Osteoblast (primary cell): ENCODE measurements around the gene NTHL1. TPM values are rescaled to one million over a fixed set of nuclear protein-coding genes. Genes with fewer than 3 reads are reported as not detected.

Experiments used
- DNase-seq: peaks from one replicate; pipeline ENCODE4 v3.0.0; 2011; ENCODE audit warnings: low spot score, mixed read lengths; ENCODE audit not compliant: insufficient read length; ENCODE audit errors: missing footprints
- H2AFZ ChIP-seq: 2 replicates; pipeline ENCODE4 v1.6.0; 2011; ENCODE audit warnings: mild to moderate bottlenecking, low read length
- H3K27ac ChIP-seq: 2 replicates; pipeline ENCODE4 v1.5.1; 2011; ENCODE audit warnings: mild to moderate bottlenecking, low read depth, low read length, moderate library complexity
- H3K27me3 ChIP-seq: 2 replicates; pipeline ENCODE4 v1.6.0; 2012; ENCODE audit warnings: mild to moderate bottlenecking, control low read depth, inconsistent platforms, low read length, moderate library complexity; ENCODE audit not compliant: insufficient read depth
- H3K36me3 ChIP-seq: 2 replicates; pipeline ENCODE4 v1.5.1; 2011; ENCODE audit warnings: mild to moderate bottlenecking, low read length, control low read depth, moderate library complexity; ENCODE audit not compliant: insufficient read depth
- H3K4me1 ChIP-seq: 2 replicates; pipeline ENCODE4 v1.5.1; 2011; ENCODE audit warnings: mild to moderate bottlenecking, low read length, control low read depth, moderate library complexity; ENCODE audit not compliant: insufficient read depth
- H3K4me2 ChIP-seq: 2 replicates; pipeline ENCODE4 v1.6.0; 2011; ENCODE audit warnings: mild to moderate bottlenecking, low read length; ENCODE audit not compliant: insufficient read depth
- H3K4me3 ChIP-seq: fragments of 200-600 bp; sonication (generic); 3 replicates; pipeline ENCODE4 v1.5.1; 2012; ENCODE audit warnings: mild to moderate bottlenecking, low read length, inconsistent platforms; ENCODE audit not compliant: insufficient read depth
- H3K79me2 ChIP-seq: 2 replicates; pipeline ENCODE4 v1.6.0; 2012; ENCODE audit warnings: mild to moderate bottlenecking, low read length, control low read depth, inconsistent platforms; ENCODE audit not compliant: insufficient read depth
- H3K9me3 ChIP-seq: 2 replicates; pipeline ENCODE4 v1.5.1; 2011; ENCODE audit warnings: low read depth, low read length, control low read depth
- H4K20me1 ChIP-seq: 2 replicates; pipeline ENCODE4 v1.6.0; 2012; ENCODE audit warnings: mild to moderate bottlenecking, low read length, control low read depth; ENCODE audit not compliant: insufficient read depth
- total RNA-seq: library from RNA; depleted of rRNA; stranded (reverse); fragments of >200 nt; gene quantifications from 2 replicates; pipeline ENCODE4 v1.2.3, GENCODE V29; 2012
- TF ChIP-seq, protein P1 (sequence below): IDR thresholded peaks from 2 replicates; pipeline ENCODE4 v1.5.1; 2011; ENCODE audit warnings: mild to moderate bottlenecking, low read depth, low read length, moderate library complexity; ENCODE audit errors: extremely low read depth

Gene NTHL1
- total RNA-seq, 1 donor = 22.8 TPM

DNA sequence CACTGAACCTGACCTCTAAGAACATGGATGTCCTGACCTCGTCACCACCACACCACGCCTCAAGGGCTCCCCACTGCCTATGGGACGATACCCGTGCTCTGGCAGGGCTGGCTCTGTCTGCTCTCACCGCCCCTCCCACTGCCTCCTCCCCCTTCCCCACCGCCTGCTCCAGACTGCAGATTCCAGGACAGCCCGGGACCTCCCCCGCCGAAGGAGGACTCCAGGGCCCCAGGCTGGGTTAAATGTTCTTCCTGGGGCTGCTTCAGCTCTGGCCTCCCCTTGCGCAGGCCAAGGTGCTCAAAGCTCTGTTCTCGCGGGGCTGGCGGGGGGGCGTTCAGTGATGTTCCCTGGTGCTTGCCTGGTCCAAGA is 24.9 kb downstream of the NTHL1 start:
- Histone ChIP-seq H3K4me2 (peak overlapping the region; percentile 91), H3K36me3 (no peaks in the 10 kb centered on the region), H3K27ac (no peak overlapping the region), H3K79me2 (peaks cover 5% of the 10 kb centered on the region), H3K4me1 (peaks cover 8% of the 10 kb centered on the region), H3K9me3 (no peaks in the 10 kb centered on the region), H2AFZ (peak overlapping the region; percentile 90), H3K27me3 (peaks cover 19% of the 10 kb centered on the region), H3K4me3 (peak overlapping the region; percentile 70), H4K20me1 (peaks cover 4% of the 10 kb centered on the region)
- TF ChIP-seq, protein P1, sequence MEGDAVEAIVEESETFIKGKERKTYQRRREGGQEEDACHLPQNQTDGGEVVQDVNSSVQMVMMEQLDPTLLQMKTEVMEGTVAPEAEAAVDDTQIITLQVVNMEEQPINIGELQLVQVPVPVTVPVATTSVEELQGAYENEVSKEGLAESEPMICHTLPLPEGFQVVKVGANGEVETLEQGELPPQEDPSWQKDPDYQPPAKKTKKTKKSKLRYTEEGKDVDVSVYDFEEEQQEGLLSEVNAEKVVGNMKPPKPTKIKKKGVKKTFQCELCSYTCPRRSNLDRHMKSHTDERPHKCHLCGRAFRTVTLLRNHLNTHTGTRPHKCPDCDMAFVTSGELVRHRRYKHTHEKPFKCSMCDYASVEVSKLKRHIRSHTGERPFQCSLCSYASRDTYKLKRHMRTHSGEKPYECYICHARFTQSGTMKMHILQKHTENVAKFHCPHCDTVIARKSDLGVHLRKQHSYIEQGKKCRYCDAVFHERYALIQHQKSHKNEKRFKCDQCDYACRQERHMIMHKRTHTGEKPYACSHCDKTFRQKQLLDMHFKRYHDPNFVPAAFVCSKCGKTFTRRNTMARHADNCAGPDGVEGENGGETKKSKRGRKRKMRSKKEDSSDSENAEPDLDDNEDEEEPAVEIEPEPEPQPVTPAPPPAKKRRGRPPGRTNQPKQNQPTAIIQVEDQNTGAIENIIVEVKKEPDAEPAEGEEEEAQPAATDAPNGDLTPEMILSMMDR = no peak
- DNase-seq = peak; percentile 98

DNA sequence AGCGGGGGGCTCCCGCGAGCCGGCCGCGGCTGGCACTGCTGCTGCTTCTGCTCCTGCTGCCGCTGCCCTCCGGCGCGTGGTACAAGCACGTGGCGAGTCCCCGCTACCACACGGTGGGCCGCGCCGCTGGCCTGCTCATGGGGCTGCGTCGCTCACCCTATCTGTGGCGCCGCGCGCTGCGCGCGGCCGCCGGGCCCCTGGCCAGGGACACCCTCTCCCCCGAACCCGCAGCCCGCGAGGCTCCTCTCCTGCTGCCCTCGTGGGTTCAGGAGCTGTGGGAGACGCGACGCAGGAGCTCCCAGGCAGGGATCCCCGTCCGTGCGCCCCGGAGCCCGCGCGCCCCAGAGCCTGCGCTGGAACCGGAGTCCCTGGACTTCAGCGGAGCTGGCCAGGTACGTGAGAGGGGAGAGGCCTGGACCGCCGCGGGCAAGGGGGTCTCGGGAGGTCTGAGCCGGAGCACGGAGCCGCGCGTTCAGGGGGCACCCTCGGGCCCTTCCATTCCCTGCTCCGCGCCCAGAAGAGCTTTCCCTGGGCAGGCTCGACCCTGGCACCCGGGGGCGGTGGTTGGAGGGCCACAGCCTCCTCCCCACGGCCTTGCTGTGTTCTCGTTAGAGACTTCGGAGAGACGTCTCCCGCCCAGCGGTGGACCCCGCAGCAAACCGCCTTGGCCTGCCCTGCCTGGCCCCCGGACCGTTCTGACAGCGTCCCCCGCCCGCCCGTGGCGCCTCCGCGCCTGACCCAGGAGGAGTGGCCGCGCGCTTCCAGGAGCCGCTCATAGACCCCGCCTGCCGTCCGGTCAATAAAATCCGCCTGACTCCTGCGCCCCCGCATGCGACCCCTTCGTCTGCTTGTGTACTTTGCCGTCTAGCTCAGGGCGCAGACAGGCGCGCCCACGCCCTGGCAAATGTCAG is 27.5 kb downstream of the NTHL1 start:
- TF ChIP-seq, protein P1 = no peak
- Histone ChIP-seq H3K27ac (no peak overlapping the region), H3K4me1 (peaks cover 4% of the 10 kb centered on the region), H3K4me2 (no peak overlapping the region), H2AFZ (no peak overlapping the region), H3K4me3 (no peak overlapping the region), H3K9me3 (no peaks in the 10 kb centered on the region), H3K79me2 (no peaks in the 10 kb centered on the region), H3K27me3 (peaks cover 19% of the 10 kb centered on the region), H3K36me3 (no peaks in the 10 kb centered on the region), H4K20me1 (no peaks in the 10 kb centered on the region)
- DNase-seq = no peak

GRCh38 chr16:2019518-2019920 is 28.1 kb downstream of the NTHL1 start, which contains the start of gene NPW:
Gene NPW (plus strand): TSS chr16:2019785.
- no peaks in the 10 kb centered on the region for H3K9me3 ChIP-seq
- H3K27ac ChIP-seq = no peak within 1 kb of the TSS
- peaks cover 19% of the 10 kb centered on the region for H3K27me3 ChIP-seq
- no peak within 1 kb of the TSS for H3K4me2 ChIP-seq
- TF ChIP-seq, protein P1 = no peak
- H3K79me2 ChIP-seq = no peaks in the 10 kb centered on the region
- H4K20me1 ChIP-seq = no peaks in the 10 kb centered on the region
- peaks cover 4% of the 10 kb centered on the region for H3K4me1 ChIP-seq
- H3K36me3 ChIP-seq = no peaks in the 10 kb centered on the region
- DNase-seq = no peak
- H3K4me3 ChIP-seq = no peak within 1 kb of the TSS
- no peak within 1 kb of the TSS for H2AFZ ChIP-seq

DNA sequence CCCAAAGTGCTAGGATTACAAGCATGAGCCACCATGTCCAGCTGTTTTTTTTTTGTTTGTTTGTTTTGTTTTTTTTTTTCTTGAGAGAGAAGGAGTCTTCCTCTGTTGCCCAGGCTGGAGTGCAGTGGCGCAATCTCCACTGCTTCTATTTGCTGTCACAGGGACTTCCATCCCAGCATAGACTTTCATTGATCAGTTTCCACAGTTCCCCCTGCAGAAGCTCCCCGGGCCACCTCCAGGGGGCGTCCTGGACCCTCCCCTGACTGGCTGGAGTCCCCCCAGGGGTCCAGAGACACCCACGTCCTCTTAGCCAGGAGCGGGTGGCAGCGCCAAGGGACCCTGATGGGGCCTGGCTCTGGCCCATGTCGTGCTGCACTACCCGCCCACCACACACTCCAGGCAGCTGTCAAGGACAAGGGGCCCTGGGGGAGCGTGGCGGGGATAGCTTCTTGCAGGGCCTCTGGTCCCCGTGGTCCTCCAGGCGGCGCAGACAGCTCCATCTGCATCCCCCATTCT is 31.2 kb downstream of the NTHL1 start:
- H3K4me2 ChIP-seq = no peak overlapping the region
- TF ChIP-seq, protein P1 = peak; percentile 41

More for the DNA sequence above, 31.2 kb downstream of the NTHL1 start:
- Histone ChIP-seq H4K20me1 (no peaks in the 10 kb centered on the region), H3K36me3 (no peaks in the 10 kb centered on the region), H3K79me2 (no peaks in the 10 kb centered on the region), H3K4me3 (no peak overlapping the region), H2AFZ (no peak overlapping the region), H3K27ac (no peak overlapping the region), H3K9me3 (no peaks in the 10 kb centered on the region), H3K27me3 (peaks cover 19% of the 10 kb centered on the region), H3K4me1 (no peaks in the 10 kb centered on the region)
- DNase-seq = no peak
